K562 (cell line): ENCODE measurements around the gene SREBF1. TPM values are rescaled to one million over a fixed set of nuclear protein-coding genes. Genes with fewer than 3 reads are reported as not detected.

Experiments
- CREB3L1 ChIP-seq: fragments of 450-650 bp; IDR thresholded peaks from 2 replicates; pipeline ENCODE4 v1.6.1; 2014; ENCODE audit warnings: low read depth, mild to moderate bottlenecking, moderate library complexity, borderline replicate concordance
- CREBBP ChIP-seq: IDR thresholded peaks from one replicate; pipeline ENCODE4 v1.6.1; 2012; ENCODE audit warnings: low read depth, mild to moderate bottlenecking, control low read depth, inconsistent platforms, low read length
- MECOM ChIP-seq: fragments of 250-450 bp; sonication (Bioruptor Pico); IDR thresholded peaks from 2 replicates; pipeline ENCODE4 v1.8.0; 2022; ENCODE audit warnings: inconsistent platforms
- MIER1 ChIP-seq: fragments of 450-650 bp; IDR thresholded peaks from 2 replicates; pipeline ENCODE4 v1.6.1; 2016; ENCODE audit warnings: antibody characterized with exemption, mild to moderate bottlenecking, low read depth
- PHF8 ChIP-seq: fragments of 200-600 bp; sonication (generic); IDR thresholded peaks from 2 replicates; pipeline ENCODE4 v1.6.1; 2012; ENCODE audit warnings: mixed run types, mild to moderate bottlenecking, inconsistent platforms, low read length, moderate library complexity, borderline replicate concordance
- POLR3A ChIP-seq: IDR thresholded peaks from 2 replicates; pipeline ENCODE4 v1.6.1; 2011; ENCODE audit warnings: borderline replicate concordance, mild to moderate bottlenecking, moderate library complexity; ENCODE audit not compliant: insufficient read length, insufficient read depth; ENCODE audit errors: extremely low read depth
- RAD51 ChIP-seq: fragments of 450-650 bp; IDR thresholded peaks from 2 replicates; pipeline ENCODE4 v1.7.1; 2016; ENCODE audit warnings: low read depth, mild to moderate bottlenecking, borderline replicate concordance
- SIN3B ChIP-seq: fragments of 450-650 bp; IDR thresholded peaks from 2 replicates; pipeline ENCODE4 v1.6.1; 2017; ENCODE audit warnings: low read depth, mild to moderate bottlenecking, moderate library complexity
- SMARCC2 ChIP-seq: fragments of 450-650 bp; IDR thresholded peaks from 2 replicates; pipeline ENCODE4 v1.6.1; 2017; ENCODE audit warnings: antibody characterized with exemption, moderate library complexity, mild to moderate bottlenecking, low read depth
- SOX6 ChIP-seq: fragments of 450-650 bp; IDR thresholded peaks from 2 replicates; pipeline ENCODE4 v1.6.1; 2014; ENCODE audit warnings: mild to moderate bottlenecking
- STAG1 ChIP-seq: sonication (generic); formaldehyde crosslinking; IDR thresholded peaks from 2 replicates; pipeline ENCODE4 v1.5.0; 2020; ENCODE audit warnings: missing genetic modification reagents, borderline replicate concordance
- U2AF2 ChIP-seq: fragments of 200-400 bp; formaldehyde crosslinking; optimal IDR thresholded peaks from 2 replicates; pipeline ENCODE3; 2017; ENCODE audit warnings: low read depth, mild to moderate bottlenecking, low read length
- ZNF324 ChIP-seq: fragments of 250-450 bp; sonication (Bioruptor Pico); IDR thresholded peaks from 2 replicates; pipeline ENCODE4 v1.4.0; 2020; ENCODE audit warnings: mild to moderate bottlenecking
- polyA plus RNA-seq, 8 experiments: library from polyadenylated mRNA; depleted of rRNA in 4 of 8; stranded (reverse) in 5 of 8; unstranded in 3 of 8; fragments of >200 nt; fragmentation: Nextera tagmentation in 2 of 8; fragmentation: Illumina TruSeq in 1 of 8; extraction: Ambion mirVana in 2 of 8; extraction: Trizol in 1 of 8; gene quantifications; 2 replicates each; pipeline versions ENCODE4 v1.2.1 to v1.2.3, GENCODE V29; 2011 to 2014; ENCODE audit warnings: inconsistent platforms in 1 of 8, missing spikeins in 1 of 8
- total RNA-seq, 7 experiments: library from RNA; depleted of rRNA in 6 of 7; stranded (reverse); fragments of >200 nt in 6 of 7; fragmentation: Illumina TruSeq in 2 of 7; extraction: Trizol in 2 of 7; gene quantifications; 2 replicates each; pipeline versions ENCODE4 v1.2.1 to v1.2.3, GENCODE V29; 2011 to 2021; ENCODE audit warnings: low replicate concordance in 1 of 7
- TF ChIP-seq, protein P1 (sequence below): fragments of 250-450 bp; sonication (Bioruptor Pico); IDR thresholded peaks from 2 replicates; pipeline ENCODE4 v1.5.0; 2021; ENCODE audit warnings: mild to moderate bottlenecking, borderline replicate concordance
- TF ChIP-seq, protein P2 (sequence below): sonication (generic); formaldehyde crosslinking; IDR thresholded peaks from 2 replicates; pipeline ENCODE4 v1.8.0; 2022; ENCODE audit warnings: mild to moderate bottlenecking, missing genetic modification reagents
- TF ChIP-seq, protein P3 (sequence below): fragments of 250-450 bp; sonication (Bioruptor Pico); IDR thresholded peaks from 2 replicates; pipeline ENCODE4 v1.5.0; 2020; ENCODE audit warnings: mild to moderate bottlenecking
- TF ChIP-seq, protein P4 (sequence below): fragments of 450-650 bp; IDR thresholded peaks from 2 replicates; pipeline ENCODE4 v1.6.1; 2016; ENCODE audit warnings: low read depth, mild to moderate bottlenecking, moderate library complexity

SREBF1 gene
- total and polyA plus RNA-seq, 9 of the 15 experiments (the other 6 are each of a cell fraction or from before 2014, with no cell fraction given), result 1.6 to 169 (median 69.4) TPM

GRCh38 chr17:17812211-17813054 is 24.4 kb downstream of the SREBF1 start (continued):
- TF ChIP-seq, protein P1, sequence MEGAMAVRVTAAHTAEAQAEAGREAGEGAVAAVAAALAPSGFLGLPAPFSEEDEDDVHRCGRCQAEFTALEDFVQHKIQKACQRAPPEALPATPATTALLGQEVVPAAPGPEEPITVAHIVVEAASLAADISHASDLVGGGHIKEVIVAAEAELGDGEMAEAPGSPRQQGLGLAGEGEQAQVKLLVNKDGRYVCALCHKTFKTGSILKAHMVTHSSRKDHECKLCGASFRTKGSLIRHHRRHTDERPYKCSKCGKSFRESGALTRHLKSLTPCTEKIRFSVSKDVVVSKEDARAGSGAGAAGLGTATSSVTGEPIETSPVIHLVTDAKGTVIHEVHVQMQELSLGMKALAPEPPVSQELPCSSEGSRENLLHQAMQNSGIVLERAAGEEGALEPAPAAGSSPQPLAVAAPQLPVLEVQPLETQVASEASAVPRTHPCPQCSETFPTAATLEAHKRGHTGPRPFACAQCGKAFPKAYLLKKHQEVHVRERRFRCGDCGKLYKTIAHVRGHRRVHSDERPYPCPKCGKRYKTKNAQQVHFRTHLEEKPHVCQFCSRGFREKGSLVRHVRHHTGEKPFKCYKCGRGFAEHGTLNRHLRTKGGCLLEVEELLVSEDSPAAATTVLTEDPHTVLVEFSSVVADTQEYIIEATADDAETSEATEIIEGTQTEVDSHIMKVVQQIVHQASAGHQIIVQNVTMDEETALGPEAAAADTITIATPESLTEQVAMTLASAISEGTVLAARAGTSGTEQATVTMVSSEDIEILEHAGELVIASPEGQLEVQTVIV (CRISPR knock-in tag), result no peak
- TF ChIP-seq MIER1, result no peak
- TF ChIP-seq, protein P2, sequence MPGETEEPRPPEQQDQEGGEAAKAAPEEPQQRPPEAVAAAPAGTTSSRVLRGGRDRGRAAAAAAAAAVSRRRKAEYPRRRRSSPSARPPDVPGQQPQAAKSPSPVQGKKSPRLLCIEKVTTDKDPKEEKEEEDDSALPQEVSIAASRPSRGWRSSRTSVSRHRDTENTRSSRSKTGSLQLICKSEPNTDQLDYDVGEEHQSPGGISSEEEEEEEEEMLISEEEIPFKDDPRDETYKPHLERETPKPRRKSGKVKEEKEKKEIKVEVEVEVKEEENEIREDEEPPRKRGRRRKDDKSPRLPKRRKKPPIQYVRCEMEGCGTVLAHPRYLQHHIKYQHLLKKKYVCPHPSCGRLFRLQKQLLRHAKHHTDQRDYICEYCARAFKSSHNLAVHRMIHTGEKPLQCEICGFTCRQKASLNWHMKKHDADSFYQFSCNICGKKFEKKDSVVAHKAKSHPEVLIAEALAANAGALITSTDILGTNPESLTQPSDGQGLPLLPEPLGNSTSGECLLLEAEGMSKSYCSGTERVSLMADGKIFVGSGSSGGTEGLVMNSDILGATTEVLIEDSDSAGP, result no peak
- no peak for TF ChIP-seq ZNF324
- no peak for TF ChIP-seq CREBBP
- TF ChIP-seq, protein P3, sequence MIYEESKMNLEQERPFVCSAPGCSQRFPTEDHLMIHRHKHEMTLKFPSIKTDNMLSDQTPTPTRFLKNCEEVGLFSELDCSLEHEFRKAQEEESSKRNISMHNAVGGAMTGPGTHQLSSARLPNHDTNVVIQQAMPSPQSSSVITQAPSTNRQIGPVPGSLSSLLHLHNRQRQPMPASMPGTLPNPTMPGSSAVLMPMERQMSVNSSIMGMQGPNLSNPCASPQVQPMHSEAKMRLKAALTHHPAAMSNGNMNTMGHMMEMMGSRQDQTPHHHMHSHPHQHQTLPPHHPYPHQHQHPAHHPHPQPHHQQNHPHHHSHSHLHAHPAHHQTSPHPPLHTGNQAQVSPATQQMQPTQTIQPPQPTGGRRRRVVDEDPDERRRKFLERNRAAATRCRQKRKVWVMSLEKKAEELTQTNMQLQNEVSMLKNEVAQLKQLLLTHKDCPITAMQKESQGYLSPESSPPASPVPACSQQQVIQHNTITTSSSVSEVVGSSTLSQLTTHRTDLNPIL, result no peak
- TF ChIP-seq U2AF2, result no peak
- no peak for TF ChIP-seq RAD51
- TF ChIP-seq PHF8, result no peak
- no peak for TF ChIP-seq MECOM
- TF ChIP-seq POLR3A, result no peak
- no peak for TF ChIP-seq SMARCC2
- TF ChIP-seq STAG1, result peak; percentile 41; the same call in 1 of the 2 replicates
- TF ChIP-seq SIN3B, result no peak
- TF ChIP-seq, protein P4, sequence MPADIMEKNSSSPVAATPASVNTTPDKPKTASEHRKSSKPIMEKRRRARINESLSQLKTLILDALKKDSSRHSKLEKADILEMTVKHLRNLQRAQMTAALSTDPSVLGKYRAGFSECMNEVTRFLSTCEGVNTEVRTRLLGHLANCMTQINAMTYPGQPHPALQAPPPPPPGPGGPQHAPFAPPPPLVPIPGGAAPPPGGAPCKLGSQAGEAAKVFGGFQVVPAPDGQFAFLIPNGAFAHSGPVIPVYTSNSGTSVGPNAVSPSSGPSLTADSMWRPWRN, result no peak
- TF ChIP-seq CREB3L1, result no peak
- TF ChIP-seq SOX6, result no peak
